ENCODE measurements around the gene BCAN.
A peak's percentile ranks its signal among the peaks of the same experiment; 100 is the strongest.
"Not testable (repeated sequence)": the region's sequence is repeated elsewhere in the genome, so short reads cannot be mapped to it uniquely, and the experiment has no call there.

BCAN gene

GRCh38 chr1:156641761-156642264 is at the start of gene BCAN:
Gene BCAN, plus strand, starts transcription at chr1:156642117. Its CDS starts 3,938 bp downstream, at chr1:156646055.
- DNase-seq = no peak

- DNase-seq = no peak
Measured at GRCh38 chr1:156592158-156592909, 49.6 kb upstream of the BCAN start.

GRCh38 chr1:156592910-156593660 is 48.8 kb upstream of the BCAN start:
- no peak for DNase-seq

GRCh38 chr1:156593661-156593989 is 48.3 kb upstream of the BCAN start:
- DNase-seq = no peak

- DNase-seq = no peak
Measured at GRCh38 chr1:156594190-156594589, 47.7 kb upstream of the BCAN start.

- DNase-seq = no peak
Measured at GRCh38 chr1:156595016-156595415, 46.9 kb upstream of the BCAN start.

- no peak for DNase-seq
Measured at GRCh38 chr1:156596426-156596825, 45.5 kb upstream of the BCAN start.

GRCh38 chr1:156598125-156598524 is 43.8 kb upstream of the BCAN start:
- no peak for DNase-seq

- DNase-seq = no peak
Measured at GRCh38 chr1:156598731-156599432, 43.0 kb upstream of the BCAN start.

- DNase-seq = no peak
Measured at GRCh38 chr1:156599811-156600210, 42.1 kb upstream of the BCAN start.

- no peak for DNase-seq
Measured at GRCh38 chr1:156600733-156601121, 41.2 kb upstream of the BCAN start.

- peak; percentile 70 for DNase-seq
Measured at GRCh38 chr1:156601122-156601830, 40.6 kb upstream of the BCAN start, which contains the start of gene GPATCH4. Gene GPATCH4, minus strand, starts transcription at chr1:156601479.

GRCh38 chr1:156601892-156602291 is 40.0 kb upstream of the BCAN start:
- DNase-seq = no peak

GRCh38 chr1:156602557-156602993 is 39.3 kb upstream of the BCAN start:
- DNase-seq = no peak

GRCh38 chr1:156607344-156607743 is 34.6 kb upstream of the BCAN start:
- DNase-seq = not testable (repeated sequence)

GRCh38 chr1:156608036-156608674 is 33.8 kb upstream of the BCAN start:
- DNase-seq = no peak

GRCh38 chr1:156608981-156609380 is 32.9 kb upstream of the BCAN start:
- no peak for DNase-seq

GRCh38 chr1:156610072-156610471 is 31.8 kb upstream of the BCAN start:
- DNase-seq = not testable (repeated sequence)

GRCh38 chr1:156612666-156613065 is 29.3 kb upstream of the BCAN start:
- DNase-seq = no peak

- no peak for DNase-seq
Measured at GRCh38 chr1:156615946-156616345, 26.0 kb upstream of the BCAN start.

- no peak for DNase-seq
Measured at GRCh38 chr1:156616463-156616862, 25.5 kb upstream of the BCAN start.
